ENCODE results near the gene TMEM240. TPM values are rescaled to one million over a fixed set of nuclear protein-coding genes. Genes with fewer than 3 reads are reported as not detected.

The TMEM240 gene
- total and polyA plus RNA-seq, 2 experiments from 2014 or later = 1.8 to 5.1 TPM

- H3K27ac ChIP-seq (ENCODE audit: low read depth) = no peak overlapping the region
- no peaks in the 10 kb centered on the region for H3F3A ChIP-seq (replicated peaks; ENCODE audit: low read depth)
- ATAC-seq (no peak), DNase-seq (ENCODE audit: low spot score) (no peak)
- Mint-ChIP-seq H3K4me3 (no peak overlapping the region), H3K27me3 (ENCODE audit: insufficient read depth, low read depth, poor library complexity) (peaks cover 6% of the 10 kb centered on the region), H3K36me3 (ENCODE audit: low read depth) (peaks cover 54% of the 10 kb centered on the region), H3K9me3 (0 out of 3 replicates have a peak, but pooled peaks cover 8% of the 10 kb centered on the region), H3K27ac (no peak overlapping the region), H3K4me1 (no peaks in the 10 kb centered on the region)
- no peak overlapping the region for H3K4me3 ChIP-seq
- no peaks in the 10 kb centered on the region for H3K36me3 ChIP-seq (ENCODE audit: insufficient read depth)
- TF ChIP-seq REST (IDR thresholded peaks at IDR 0.05; ENCODE audit: unreplicated experiment) = no peak
- no peak for TF ChIP-seq JUNB (IDR thresholded peaks at IDR 0.05; ENCODE audit: unreplicated experiment)
- no peak for TF ChIP-seq EZH2 (IDR thresholded peaks at IDR 0.05; ENCODE audit: low read depth, unreplicated experiment)
- no peak for TF ChIP-seq ZNF462 (CRISPR knock-in tag; IDR thresholded peaks at IDR 0.05)
- TF ChIP-seq ETS1 (IDR thresholded peaks at IDR 0.05) = no peak
- TF ChIP-seq CTCF (conservative IDR thresholded peaks at IDR 0.05; ENCODE audit: low read depth in 2 of 2) = no peak
- TF ChIP-seq NANOG (IDR thresholded peaks at IDR 0.05; ENCODE audit: borderline replicate concordance) = no peak
- no peak for TF ChIP-seq ZNF114 (CRISPR knock-in tag; IDR thresholded peaks at IDR 0.05)
- no peak for TF ChIP-seq STAT1 (IDR thresholded peaks at IDR 0.05; ENCODE audit: unreplicated experiment)
- no peak for TF ChIP-seq EZH2phosphoT487 (IDR thresholded peaks at IDR 0.05; ENCODE audit: unreplicated experiment)
- no peak for TF ChIP-seq CREB1 (CRISPR knock-in tag; IDR thresholded peaks at IDR 0.05; ENCODE audit: low read depth)
- no peak for TF ChIP-seq ZNF331 (CRISPR knock-in tag; IDR thresholded peaks at IDR 0.05; ENCODE audit: low read depth)
- no peak for TF ChIP-seq POLR2AphosphoS5 (IDR thresholded peaks at IDR 0.05; ENCODE audit: low read depth)
- no peak overlapping the region for H2AFZ ChIP-seq
- H3K79me2 ChIP-seq (replicated peaks; ENCODE audit: insufficient read depth) = no peaks in the 10 kb centered on the region
- no peaks in the 10 kb centered on the region for H3K27me3 ChIP-seq (ENCODE audit: insufficient read depth)
- no peaks in the 10 kb centered on the region; the same call in 1 of the 2 replicates for H4K20me1 ChIP-seq (replicated peaks; ENCODE audit: insufficient read depth)
- H3K9me2 ChIP-seq (ENCODE audit: insufficient read depth) = no peaks in the 10 kb centered on the region
- H3K4me1 ChIP-seq (ENCODE audit: insufficient read depth) = no peaks in the 10 kb centered on the region
- H3K4me2 ChIP-seq = no peak overlapping the region
These were observed 10.5 kb downstream of the TMEM240 start for GRCh38 chr1:1529936-1530335.
